ENCODE measurements around the gene CHRNB1. TPM values are rescaled to one million over a fixed set of nuclear protein-coding genes. Genes with fewer than 3 reads are reported as not detected.

Gene CHRNB1
- total and polyA plus RNA-seq, 10 of the 15 experiments (the other 5 are each of a cell fraction or from before 2014, with no cell fraction given): 5.8 to 14.8 (median 11.3) TPM

- peak in 1 of 2 experiments; percentile 17; a peak in 1 of 4 replicates for TF ChIP-seq BHLHE40 (IDR thresholded peaks at IDR 0.05; ENCODE audit: borderline replicate concordance in 1 of 2, low read depth in 2 of 2, low read length in 1 of 2)
- peak; percentile 44 for TF ChIP-seq NKRF (conservative IDR thresholded peaks at IDR 0.05)
- no peak for TF ChIP-seq HCFC1 (IDR thresholded peaks at IDR 0.05; ENCODE audit: low read length)
Observed at GRCh38 chr17:7479213-7480088, 34.6 kb downstream of the CHRNB1 start, which contains the start of gene ZBTB4 (continued).

GRCh38 chr17:7480089-7480384, 35.2 kb downstream of the CHRNB1 start:
- Histone ChIP-seq H3K27me3 (replicated peaks in 1 of 2; ENCODE audit: control insufficient read depth in 2 of 2, insufficient read depth in 2 of 2, low read length in 1 of 2) (no peaks in the 10 kb centered on the region), H3K4me2 (ENCODE audit: control insufficient read depth, insufficient read depth) (peak overlapping the region; percentile 97), H3K9me3 (replicated peaks; ENCODE audit: control insufficient read depth, insufficient read depth, low read length) (no peaks in the 10 kb centered on the region), H3K79me2 (ENCODE audit: control insufficient read depth, insufficient read depth, low read length) (peaks cover 36% of the 10 kb centered on the region), H4K20me1 (ENCODE audit: control insufficient read depth, insufficient read depth) (peaks cover 2% of the 10 kb centered on the region; the same call in 1 of the 2 replicates), H2AFZ (ENCODE audit: control insufficient read depth, low read depth, low read length) (peak overlapping the region; percentile 57), H3K36me3 (ENCODE audit: control insufficient read depth in 2 of 2, insufficient read depth in 2 of 2, low read length in 1 of 2) (no peaks in the 10 kb centered on the region), H3K4me1 (ENCODE audit: control insufficient read depth, insufficient read depth, low read length) (peaks cover 11% of the 10 kb centered on the region), H3K4me3 (peak overlapping the region; percentile 70), H3K27ac (ENCODE audit: control insufficient read depth, insufficient read depth) (peak overlapping the region; percentile 30; the same call in 1 of the 2 replicates), H3K9ac (ENCODE audit: control insufficient read depth, insufficient read depth, low read length) (peak overlapping the region; percentile 79)
- CTCF ChIA-PET: interaction anchor here (2.4 to 6.2 kb wide), 2 partner anchors 43 to 81 kb away, joined by 7 to 17 read pairs; partner anchors contain the start of gene SENP3
- in situ Hi-C loops (cut with MboI): no loop called here
- intact Hi-C loops (cut with micrococcal nuclease; ENCODE audit: unreplicated experiment): loop anchor here (10.0 kb wide), 1 partner anchor 205 kb away; the partner anchor contains the start of genes TP53 and WRAP53
- SMC1A ChIA-PET (ENCODE audit: uncharacterized antibody, unreplicated experiment): interaction anchor here (0.8 to 2.6 kb wide), 4 partner anchors 25 to 124 kb away, joined by 3 to 8 read pairs (median 3); no protein-coding TSS in a partner anchor
- ATAC-seq (no peak), DNase-seq (ENCODE audit: low read depth, low spot score) (no peak), FAIRE-seq (no peak)
- no TSS peak for BruUV-seq (replicated peaks)
- WGBS (ENCODE audit: insufficient coverage, insufficient replicate concordance, low lambda C conversion rate, missing lambda C conversion rate): 6% methylated on average over 8 of the region's 8 CpGs
- RAD21 ChIA-PET (ENCODE audit: unreplicated experiment): interaction anchor here (0.9 to 2.2 kb wide), 6 partner anchors 34 to 150 kb away, joined by 3 to 19 read pairs (median 4); partner anchors contain the start of gene TMEM102
- POLR2A ChIA-PET: interaction anchor here (0.8 to 3.2 kb wide), 8 partner anchors 8 to 81 kb away, joined by 3 to 18 read pairs (median 4); partner anchors contain the start of genes SENP3 and TMEM102
- TF ChIP-seq IKZF1 (conservative IDR thresholded peaks at IDR 0.05) (0 out of 2 replicates have a peak, but pooled peaks have one; percentile 32), CREB1 (IDR thresholded peaks at IDR 0.05; ENCODE audit: low read depth) (no peak), NFYA (IDR thresholded peaks at IDR 0.05; ENCODE audit: borderline replicate concordance, low read depth, low read length) (no peak), CHD4 (IDR thresholded peaks at IDR 0.05) (no peak), POLR2AphosphoS5 (IDR thresholded peaks at IDR 0.05; ENCODE audit: low read length) (no peak), ZBTB40 (IDR thresholded peaks at IDR 0.05; ENCODE audit: borderline replicate concordance) (peak; percentile 36; the same call in 1 of the 2 replicates), HDGF (IDR thresholded peaks at IDR 0.05) (0 out of 2 replicates have a peak, but pooled peaks have one; percentile 68), NR2F1 (conservative IDR thresholded peaks at IDR 0.05) (no peak), MLLT1 (IDR thresholded peaks at IDR 0.05) (0 out of 2 replicates have a peak, but pooled peaks have one; percentile 32)

All from GM12878 (cell line).